ENCODE measurements around the gene OVOL2.

OVOL2 gene

DNA sequence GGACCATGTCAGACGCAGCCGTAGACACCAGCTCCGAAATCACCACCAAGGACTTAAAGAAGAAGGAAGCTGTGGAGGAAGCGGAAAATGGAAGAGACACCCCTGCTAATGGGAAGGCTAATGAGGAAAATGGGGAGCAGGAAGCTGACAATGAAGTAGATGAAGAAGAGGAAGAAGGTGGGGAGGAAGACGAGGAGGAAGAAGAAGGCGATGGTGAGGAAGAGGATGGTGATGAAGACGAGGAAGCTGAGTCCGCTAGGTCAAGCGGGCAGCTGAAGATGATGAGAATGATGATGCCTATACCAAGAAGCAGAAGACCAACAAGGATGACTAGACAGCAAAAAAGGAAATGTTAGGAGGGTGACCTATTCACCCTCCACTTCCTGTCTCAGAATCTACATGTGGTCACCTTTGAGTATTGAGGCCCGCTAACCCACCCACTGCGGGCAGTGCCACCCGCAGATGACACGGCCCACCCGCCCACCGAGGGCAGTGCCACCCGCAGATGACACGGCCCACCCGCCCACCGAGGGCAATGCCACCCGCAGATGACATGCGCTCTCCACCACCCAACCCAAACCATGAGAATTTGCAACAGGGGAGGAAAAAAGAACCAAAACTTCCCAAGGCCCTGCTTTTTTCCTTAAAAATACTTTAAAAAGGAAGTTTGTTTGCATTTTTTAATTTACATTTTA lies 45.6 kb downstream of the OVOL2 start:
- DNase-seq = no peak

DNA sequence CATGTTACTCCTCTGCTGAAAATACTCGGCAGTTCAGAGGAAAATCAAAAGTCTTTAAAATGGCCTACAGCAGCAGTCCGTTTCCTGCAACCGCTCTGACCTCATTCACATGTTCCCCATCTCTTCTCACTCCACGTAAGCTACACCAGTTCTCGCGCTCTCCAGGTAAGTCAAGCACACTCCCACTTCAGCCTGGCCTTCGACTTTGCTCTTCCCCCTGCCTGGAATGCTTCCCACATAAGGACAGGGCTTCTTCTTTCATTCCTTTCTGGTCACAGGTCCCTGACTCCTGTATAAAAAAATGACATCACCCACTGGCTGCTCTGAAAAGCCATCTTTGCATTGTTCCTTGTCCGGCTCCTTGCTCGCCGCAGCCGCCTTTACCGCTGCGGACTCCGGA lies 46.2 kb downstream of the OVOL2 start:
- DNase-seq = no peak

DNA sequence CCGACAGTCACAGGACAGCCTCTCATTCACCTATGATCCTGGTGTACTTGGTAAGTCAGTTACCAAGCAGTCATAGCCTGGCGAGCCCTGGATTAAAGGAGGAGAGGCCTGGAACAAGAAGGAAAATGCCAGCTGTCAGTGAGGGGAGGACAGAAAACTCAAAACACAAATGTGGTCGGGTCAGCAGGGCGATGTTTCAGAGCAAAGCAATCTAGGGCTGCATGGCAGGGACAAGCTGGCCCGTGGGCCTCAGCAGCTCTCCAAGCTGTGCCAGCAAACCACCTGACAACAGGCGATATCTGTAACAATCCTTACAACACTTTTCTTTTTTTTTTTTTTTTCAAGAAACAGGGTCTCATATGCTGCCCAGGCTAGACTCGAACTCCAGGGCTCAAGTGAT lies 48.6 kb downstream of the OVOL2 start:
- no peak for DNase-seq

DNA sequence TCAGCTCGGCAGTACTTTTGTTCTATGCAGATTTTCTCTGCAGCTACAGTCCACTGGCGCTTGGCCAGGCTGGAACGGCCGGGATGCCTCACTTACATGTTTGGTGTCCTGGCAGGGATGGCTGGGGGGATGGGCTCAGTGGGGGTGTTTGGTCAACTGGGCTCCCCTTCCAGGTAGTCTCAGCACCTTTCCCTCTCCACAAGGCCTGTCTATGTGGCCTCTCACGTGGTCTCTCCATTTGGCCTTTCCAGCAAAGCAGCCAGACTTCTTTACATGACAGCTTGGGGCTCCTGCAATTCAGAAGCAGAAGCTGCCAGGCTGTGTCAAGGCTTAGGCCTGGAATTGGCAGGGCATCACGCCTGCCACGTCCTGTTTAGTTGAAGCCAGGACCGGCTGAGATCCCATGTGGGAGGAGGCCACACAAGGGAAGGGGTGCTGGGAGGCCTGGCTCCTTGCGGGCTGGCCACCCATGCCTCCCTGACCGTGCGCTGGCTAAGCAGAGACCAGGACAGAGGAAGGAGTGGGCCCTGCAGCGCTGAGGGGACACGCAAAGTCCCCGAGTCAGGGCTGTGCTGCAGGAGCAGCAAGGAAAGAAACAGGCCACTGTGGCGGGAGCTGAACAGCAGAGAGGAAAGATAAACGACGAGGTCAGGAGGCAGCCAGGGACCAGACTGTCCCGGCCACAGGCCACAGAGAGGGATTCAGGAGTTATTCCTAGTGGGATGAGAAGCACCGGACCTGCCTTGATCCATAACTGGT lies 50.0 kb downstream of the OVOL2 start:
- no peak for DNase-seq

DNA sequence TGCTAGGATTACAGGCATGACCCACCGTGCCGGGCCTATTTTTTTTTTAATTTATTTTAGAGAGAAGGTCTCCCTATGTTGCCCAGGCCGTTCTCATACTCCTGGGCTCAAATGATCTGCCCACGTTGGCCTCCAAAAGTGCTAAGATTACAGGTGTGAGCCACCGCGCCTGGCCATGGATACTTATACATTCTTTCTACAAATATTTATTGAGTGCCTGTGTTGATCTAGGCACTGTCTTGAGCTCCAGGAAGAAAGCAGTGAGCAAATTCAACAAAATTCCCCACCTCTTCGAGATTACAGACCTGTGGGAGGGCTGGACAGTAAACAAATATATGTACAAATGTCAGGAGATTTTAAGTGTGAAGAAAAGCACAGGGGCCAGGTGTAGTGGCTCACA lies 51.0 kb downstream of the OVOL2 start:
- no peak for DNase-seq

DNA sequence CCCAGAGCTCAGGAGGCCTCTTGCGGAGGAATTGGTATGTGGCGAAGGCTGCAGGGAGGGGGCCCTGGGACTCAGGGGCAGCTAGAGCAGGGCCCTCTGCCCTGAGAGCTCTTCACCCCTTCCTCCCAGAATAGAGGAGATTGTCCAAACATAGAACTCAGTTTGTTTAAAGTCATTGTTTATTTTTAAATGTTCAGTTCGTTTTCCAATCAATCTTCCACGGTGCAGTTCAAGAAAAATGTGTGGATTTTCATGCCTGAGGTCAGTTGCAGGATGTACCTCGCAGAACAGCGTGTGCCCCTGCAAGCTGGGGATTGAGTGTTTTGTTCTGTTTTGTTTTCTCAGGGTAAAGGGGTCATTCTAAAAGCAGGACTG lies 51.7 kb downstream of the OVOL2 start:
- DNase-seq = no peak

DNA sequence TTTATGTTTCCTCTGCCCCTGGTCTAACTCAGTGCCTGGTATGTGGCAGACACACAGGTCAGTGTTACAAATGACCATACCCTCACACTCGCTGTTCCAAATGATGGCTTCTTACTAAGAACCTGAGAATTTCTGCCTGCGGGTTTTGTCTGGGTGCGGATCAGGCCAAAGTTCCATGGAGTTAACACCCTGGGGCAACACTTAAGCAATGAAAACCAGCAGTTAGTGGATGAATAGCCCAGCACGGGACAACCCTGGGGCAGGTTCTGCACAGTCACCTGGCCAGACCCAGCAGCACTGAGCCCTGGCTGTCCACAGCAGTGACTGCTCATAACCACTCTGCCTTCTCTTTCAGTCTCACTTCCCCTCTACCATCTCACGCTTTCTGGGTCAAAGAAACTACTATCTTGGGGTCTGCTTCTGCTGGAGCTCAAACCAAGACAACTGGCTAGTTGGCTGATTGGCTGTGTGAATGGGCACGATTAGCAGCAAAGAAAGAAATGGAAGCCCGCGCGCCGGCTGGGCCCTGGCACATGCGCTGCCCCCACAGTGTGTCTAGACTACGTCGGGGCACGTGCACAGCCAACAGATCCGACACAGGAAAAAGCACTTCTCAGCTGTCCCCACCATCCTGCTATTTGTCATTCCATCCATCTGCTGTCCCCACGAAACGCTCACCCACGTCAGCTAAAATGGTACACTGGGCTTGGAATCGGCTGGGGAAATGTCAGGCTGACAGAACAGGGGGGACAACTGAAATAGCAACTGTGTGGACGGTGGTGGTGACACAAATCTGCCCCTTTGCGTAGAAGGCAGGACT lies 52.3 kb downstream of the OVOL2 start:
- DNase-seq = no peak

DNA sequence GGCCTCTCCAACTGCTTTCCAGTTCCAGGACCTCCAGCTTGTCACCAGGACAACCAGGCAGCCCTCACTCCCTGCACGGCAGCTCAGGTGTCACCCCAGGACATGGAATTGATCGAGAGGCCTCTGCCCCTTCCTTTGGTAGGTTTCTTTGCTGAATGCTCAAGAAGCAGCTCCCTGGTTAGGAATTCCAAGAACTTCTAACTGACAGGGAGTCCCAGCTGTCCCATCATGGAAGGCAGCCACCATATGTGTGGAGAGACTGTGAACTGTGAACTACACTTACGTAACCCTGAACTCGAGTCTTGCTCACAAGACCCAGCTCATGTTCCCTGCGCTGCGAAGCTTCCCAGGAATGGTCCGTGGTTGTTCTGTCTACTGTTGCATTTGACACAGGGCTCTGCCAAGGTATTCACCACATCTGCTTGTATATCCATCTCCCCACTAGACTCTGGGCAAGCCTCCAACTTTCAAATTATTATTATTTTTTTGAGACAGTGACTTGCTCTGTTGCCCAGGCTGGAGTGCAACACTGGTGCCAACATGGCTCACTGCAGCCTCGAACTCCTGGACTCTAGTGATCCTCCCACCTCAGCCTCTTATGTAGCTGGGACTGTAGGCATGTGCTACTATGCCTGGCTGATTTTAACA lies 53.2 kb downstream of the OVOL2 start:
- no peak for DNase-seq

DNA sequence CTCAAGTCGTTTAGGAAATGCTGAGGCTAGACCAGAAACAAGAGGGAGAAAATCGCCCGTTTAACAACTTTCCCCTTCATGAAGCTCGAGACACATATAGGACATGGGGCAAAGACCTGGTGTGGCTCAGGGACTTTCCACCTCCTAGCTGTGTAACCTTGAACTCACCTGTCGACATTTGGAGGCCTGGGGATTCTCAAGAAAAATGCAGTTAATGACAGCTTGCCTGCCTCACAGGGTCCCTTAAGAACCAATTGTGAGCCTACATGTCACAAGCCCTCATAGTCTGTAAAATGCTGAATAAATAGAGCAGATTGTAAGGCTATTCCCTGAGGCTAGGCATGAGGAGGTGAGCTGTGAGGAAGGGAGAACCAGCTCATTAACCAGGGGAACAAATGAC lies 53.8 kb downstream of the OVOL2 start:
- no peak for DNase-seq

DNA sequence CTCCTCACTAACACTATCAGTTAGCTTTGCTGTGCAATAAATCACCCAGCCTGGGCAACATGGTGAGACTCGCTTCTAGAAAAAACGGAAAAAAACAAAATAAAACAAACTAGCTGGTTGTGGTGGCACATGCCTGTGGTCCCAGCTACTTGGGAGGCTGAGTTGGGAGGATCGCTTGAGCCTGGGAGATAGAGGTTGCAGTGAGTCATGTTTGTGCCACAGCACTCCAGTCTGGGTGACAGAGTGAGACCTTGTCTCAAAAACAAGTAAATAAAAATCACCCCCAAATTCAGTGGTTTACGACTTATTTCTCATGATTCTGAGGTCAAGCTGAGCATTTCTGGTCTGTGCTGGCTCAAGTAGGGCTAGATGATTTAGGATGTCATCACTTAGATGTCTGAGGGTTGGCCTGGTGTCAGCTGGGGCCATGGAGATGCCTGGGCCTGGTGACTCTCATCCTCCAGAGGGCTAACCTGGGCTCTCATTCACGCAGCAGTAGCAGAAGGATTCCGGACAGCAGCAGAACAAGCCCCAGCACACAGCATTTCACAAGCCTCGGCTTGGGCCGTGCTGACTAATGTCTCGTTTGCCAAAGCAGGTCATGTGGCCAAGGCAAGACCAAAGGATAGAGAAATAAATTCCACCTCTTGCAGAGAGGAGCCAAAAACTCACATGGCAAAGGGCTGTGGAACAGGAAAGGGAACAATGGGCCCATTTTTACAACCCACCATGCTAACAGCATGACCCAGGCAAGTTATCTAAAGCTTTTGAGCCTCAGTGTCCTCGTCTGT lies 56.4 kb downstream of the OVOL2 start:
- DNase-seq = no peak

DNA sequence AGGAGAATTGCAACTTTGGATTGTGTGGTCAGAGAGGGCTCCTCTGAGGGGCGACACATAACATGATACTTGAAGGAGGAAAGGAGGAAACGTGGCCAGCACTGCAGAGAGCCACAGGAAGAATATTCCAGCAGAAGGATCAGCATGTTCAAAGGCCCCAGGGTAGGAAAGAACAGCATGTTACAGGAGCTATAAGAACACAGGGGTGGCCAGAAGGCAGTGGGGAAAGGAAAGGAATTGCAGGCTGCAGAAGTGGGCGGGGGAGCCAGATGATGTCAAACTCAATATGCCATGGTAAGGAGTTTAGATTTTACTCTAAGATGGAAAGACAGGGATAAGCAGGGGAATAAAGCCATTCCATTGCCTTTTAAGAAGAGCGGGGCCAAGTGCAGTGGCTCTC lies 58.1 kb downstream of the OVOL2 start:
- no peak for DNase-seq

DNA sequence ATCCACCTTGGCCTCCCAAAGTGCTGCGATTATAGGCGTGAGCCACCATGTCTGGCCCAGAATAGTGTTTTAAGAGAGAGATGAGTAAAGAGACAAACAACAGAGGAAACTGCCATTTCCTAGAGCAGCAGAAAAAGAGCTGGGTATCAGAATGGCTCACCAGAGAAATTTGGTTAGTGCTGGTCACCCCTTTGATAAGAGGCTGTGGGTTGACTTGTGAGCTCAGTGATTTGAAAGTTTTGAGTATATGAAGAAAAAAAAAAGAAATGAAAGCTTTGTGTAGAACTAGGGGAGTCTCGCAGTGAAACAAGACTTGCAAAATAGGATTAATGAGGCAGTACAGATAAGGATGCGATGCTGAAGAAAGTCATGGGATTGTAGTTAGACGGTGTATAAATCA lies 59.3 kb downstream of the OVOL2 start:
- DNase-seq = no peak

DNA sequence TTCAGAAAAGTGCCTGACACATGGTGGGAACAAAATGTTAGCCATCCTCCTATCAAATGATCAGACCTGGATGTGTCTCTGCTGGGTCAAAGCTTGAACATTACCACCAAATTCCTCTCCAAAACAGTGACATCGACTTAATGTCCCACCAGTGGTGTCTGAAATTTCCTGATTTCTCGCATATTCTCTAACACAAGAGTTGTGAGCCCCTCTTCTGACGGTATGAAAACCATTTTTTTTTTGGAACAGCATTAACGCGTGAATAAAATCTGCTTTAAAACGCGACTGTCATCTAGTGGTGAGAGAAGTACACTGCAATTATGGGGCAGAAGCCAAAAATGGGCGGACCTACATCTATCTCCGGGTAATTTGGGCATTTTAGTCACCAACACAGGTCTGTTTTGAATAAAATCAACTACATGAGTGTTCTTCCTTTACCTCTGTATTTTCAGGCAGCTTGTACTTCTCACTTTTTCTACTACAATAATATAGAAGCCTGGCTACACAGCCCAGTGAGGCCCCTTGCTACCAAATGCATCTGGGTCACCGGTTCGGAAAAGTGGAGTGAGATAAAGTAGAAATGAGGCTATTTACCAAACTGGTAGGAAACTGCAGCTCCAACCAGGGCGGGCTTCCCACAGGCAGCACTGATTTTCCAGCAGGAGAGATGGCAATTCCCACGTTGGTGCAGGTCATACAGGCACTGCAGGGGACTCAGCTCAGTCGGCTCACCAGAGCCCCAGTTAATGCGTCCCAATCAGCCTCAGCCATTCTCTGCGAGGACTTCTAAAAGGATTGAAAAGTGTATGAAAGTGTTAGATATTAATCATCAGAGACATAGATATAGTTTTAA lies 61.5 kb downstream of the OVOL2 start:
- peak; percentile 54 for DNase-seq

DNA sequence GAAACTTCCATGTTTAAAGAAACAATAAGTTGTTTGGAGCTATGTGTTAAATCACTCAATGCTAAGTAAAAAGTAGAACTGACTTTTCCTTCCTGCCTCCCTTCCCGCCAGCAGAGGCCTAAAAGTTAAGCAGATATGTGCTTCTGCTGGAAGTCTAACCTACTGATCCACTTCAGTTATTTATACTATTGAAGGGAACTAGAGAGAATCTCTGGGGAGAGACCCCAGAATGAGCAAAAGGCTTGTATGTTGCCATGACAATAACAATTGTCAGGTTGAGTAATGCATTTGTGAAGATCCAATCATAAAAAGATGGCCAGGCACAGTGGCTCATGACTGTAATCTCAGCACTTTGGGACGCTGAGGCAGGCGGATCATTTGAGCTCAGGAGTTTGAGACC lies 64.2 kb downstream of the OVOL2 start:
- DNase-seq = no peak

DNA sequence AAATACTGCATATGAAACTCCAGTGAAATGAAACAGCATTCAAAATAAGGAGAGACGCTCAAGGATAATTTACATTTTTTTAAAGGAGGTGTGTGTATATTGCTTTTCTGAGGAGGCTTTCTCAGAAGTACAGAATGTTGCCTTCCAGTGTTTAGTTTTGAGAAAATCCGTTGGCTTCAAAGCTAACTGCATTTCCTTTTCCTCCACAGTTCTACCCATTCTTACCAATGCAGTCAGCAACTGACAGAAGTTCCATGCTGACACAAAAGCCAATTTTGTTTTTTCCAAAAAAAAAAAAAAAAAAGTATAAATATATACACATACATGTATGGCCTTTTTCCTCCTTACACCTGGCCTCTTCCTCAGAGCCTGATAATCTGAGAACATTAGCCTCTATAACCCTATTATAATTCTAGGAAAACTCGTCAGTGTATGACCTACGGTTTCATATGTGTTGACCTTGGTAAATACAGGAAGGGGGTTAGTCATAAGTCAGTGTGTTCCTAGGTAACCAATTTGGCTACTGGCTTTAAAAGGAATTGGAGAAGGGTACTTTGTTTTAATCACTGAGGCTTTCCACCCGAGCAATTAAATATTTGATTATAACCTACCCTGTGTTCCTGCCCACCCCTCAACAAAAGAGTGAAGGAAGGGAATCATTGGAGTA lies 64.7 kb downstream of the OVOL2 start:
- no peak for DNase-seq

DNA sequence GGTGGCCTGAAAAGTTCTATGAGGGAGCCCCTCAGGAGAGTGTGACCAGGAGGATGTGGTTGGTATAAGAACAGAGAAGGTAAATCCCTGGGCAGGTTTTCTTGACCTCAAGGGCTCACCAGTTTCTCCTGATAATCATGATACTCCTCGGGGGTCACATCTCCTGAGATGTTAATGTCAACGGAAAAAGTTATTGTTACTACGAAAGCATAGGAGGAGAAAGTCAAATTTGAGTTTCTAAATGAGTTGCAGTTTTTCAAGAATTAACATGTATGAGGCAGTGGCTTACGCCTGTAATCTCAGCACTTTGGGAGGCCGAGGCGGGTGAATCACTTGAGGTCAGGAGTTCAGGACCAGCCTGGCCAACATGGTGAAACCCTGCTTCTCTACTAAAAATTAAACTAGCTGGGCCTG lies 65.5 kb downstream of the OVOL2 start:
- peak; percentile 50 for DNase-seq

DNA sequence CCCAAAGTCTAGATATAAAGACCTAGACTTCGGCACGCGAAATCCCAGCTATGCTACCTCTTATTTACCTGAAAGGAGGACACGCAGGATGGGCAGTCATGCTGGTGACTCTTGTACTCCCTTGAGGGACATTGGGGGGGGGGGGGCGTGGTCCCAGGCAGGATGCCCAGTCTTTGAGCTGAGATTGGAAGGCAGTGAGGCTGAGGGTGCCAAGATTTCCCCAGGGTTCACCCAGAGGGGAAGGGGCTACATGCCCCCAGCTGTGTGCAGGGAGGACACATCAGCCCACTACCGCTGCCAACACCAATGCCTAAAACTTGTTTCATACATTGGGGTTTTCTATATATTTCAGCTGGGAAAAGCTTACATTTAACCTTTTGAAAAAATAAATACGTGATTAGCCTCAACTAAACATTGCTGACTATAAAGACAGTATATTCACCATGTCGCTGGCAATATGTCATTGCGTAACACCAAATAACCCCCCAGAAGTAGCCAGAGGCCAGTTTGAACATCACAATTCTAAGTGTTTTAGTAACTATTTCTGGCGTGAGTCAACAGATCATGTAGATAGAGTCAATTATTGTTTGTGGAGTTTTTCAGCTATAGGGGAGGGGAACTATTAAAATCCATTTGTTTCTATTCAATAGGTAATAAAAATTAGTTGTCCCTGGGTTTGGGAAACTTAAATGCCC lies 67.3 kb downstream of the OVOL2 start:
- no peak for DNase-seq

DNA sequence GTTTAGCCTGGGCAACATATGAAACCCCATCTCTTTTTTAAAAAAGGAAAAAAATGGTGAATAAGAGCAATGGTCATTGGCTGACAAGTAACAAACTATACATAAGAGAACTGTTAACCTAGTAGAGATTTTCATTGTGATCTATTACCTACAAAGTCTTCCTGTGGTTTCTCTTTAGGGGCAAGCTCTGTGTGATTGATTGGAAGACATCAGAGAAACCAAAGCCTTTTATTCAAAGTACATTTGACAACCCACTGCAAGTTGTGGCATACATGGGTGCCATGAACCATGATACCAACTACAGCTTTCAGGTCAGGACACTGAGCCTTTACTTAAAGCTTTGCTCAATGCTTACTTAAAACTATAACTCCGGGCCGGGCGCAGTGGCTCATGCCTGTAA lies 69.7 kb downstream of the OVOL2 start:
- DNase-seq = no peak

DNA sequence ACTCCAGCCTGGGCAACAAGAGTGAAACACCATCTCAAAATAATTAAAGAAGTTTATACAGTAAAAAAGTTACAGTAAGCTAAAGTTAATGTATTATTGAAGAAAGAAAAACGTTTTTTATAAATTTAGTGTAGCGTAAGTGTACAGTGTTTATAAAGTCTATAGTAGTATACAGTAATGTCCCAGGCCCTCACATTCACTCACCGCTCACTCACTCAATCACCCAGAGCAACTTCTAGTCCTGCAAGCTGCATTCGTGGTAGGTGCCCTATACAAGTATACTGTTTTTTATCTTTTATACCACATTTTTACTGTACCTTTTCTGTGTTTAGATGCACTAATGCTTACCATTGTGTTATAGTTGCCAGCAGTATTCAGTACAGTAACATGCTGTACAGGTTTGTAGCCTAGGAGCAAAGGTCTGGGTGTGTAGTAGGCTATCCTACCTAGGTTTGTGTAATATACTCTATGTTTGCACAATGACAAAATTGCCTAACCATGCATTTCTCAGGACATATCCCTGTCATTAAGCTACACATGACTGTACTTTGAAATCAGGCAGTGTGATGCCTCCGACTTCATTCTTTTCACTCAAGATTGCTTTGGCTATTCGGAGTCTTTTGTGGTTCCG lies 72.2 kb downstream of the OVOL2 start:
- no peak for DNase-seq

DNA sequence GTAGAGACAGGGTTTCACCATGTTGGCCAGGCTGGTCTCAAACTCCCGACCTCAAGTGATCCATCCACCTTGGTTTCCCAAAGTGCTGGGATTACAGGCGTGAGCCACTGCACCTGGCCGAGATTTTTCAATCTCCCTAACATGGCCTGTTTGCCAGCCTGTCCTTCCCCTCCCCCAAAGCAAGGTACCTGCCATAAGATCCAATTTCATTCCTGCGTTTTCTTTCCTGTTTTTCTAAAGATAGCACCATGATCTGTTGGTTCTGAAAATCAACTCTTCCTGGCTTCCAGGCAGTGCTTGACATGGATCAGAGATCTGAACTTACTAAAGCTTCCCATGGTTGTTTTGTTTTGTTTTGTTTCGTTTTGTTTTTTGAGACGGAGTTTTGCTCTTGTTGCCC lies 81.4 kb downstream of the OVOL2 start:
- DNase-seq = no peak

All from stimulated activated CD4-positive, alpha-beta T cell treated with anti-CD3 and anti-CD28 coated beads, Interleukin-4, amount 100 ng/mL, for 24 hours (primary cell).